GM18505 (cell line): ENCODE results near the gene DCXR.

Experiments
- ATAC-seq: cut with Tn5 transposase; IDR thresholded peaks from one replicate; pipeline ENCODE4 v1.9.1; 2021; ENCODE audit not compliant: unreplicated experiment
- POLR2A ChIP-seq: IDR thresholded peaks from 4 replicates; pipeline ENCODE4 v1.6.1; 2011; ENCODE audit warnings: borderline replicate concordance; ENCODE audit not compliant: insufficient read depth, insufficient read length; ENCODE audit errors: extremely low read depth

Gene DCXR

DNA sequence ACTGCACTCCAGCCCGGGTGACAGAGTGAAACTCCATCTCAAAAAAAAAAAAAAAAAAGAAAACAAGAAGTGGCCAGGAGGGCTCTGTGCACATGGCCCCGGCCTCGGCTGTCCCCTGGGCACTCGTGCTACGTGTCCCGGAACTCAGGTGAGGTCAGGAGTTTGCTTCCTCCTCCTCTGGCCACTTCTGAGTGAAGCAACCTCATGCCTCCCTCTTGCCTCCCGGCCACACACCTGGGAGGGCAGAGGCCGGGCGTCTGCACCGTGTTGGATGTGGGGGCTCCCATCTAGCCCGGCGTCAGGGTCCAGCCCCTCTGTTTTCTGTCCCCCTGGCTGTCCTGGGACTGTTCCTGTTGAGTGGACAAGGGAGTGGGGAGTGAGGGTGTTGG, 37.9 kb downstream of the DCXR start:
- TF ChIP-seq POLR2A, result no peak
- ATAC-seq, result no peak

DNA sequence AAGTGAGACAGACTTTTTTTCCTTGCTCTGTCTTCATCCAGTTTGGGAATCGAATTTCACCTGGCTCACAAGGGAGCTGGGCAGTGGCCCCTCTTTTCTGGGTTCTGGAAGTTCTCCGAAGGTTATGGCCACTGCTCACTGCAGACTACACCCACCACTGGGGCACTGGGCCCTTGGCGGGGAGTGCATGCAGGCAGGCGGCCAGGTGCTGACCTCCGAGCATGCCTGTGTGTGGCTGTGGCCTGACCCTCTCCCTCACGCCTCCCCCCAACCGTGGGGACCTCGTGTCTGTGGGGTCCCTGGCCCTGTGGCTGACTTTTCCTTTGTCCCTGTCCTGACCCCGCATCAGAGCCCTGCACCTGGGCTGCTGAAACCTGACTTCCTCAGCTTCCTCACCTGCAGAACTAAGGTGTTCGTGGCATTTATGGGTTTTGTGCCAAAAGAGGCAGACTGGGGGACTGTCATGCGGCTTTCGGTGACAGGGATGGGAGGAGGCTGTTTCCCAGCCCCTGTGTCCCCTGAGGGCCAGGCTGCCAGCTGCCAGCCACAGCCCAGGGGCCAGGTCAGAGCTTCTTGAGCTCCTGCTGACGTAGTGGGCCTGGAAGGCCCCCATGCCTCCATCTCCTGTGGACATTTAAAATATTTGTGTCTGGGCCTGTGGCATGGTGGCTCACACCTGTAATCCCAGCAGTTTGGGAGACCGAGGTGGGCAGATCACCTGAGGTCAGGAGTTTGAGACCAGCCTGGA, 38.6 kb downstream of the DCXR start:
- no peak for TF ChIP-seq POLR2A
- no peak for ATAC-seq

GRCh38 chr17:81998212-81998611, 39.3 kb downstream of the DCXR start:
- ATAC-seq, result no peak
- TF ChIP-seq POLR2A, result no peak

- no peak for TF ChIP-seq POLR2A
- no peak for ATAC-seq
These were observed 40.6 kb downstream of the DCXR start for GRCh38 chr17:81996757-81997441.

DNA sequence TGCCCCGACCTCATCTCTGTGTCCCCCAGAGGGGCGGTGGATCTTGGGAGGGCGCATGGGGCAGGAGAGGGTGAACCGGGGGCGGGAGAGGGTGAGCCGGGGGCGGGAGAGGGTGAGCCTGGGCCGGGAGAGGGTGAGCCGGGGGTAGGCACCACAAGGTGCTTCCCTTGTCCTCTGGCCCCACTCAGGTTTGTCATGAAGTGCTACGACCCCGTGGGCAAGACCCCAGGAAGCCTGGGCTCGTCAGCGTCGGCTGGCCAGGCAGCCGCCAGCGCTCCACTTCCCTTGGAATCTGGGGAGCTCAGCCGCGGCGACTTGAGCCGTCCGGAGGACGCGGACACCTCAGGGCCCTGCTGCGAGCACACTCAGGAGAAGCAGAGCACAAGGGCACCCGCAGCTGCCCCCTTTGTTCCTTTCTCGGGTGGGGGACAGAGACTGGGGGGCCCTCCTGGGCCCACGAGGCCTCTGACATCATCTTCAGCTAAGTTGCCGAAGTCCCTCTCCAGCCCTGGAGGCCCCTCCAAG, 41.2 kb downstream of the DCXR start:
- no peak for TF ChIP-seq POLR2A
- ATAC-seq, result no peak

DNA sequence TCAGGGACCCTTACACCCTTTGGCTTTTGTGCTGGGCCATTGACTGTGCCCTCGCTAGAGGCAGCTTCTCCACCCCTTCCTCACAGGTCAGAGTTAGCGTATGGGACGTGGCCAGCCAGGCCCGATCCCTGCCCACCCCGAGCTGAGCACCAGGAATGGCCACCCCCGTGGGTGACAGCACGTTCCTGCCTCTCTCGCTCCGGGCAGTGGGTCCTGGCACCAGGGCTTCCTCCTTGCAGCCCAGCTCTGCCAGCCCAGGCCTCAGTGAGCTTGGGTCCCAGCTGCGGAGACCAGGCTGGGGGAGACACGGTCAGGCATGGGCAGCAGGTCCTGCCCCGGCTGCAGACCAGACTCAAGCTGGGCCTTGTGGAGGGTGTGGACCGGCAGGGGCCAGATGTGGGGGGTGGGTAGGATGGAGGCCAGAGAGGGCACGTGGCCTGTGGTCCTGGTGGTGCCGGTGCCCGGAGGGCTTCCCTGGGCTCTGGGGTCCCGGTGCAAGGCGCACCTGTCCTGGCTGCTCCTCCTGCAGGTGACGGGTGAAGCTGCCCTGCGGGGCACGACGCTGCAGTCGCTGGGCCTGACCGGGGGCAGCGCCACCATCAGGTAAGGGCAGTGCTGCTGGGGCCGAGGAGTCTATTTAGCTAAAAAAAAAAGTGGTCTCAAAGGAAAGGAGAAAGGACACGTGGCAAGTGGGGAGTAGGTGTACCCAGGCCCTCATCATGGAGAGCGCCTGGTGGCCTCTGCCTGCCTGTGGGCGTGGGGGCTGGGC, 41.9 kb downstream of the DCXR start:
- TF ChIP-seq POLR2A, result no peak
- ATAC-seq, result no peak

- ATAC-seq, result no peak
- no peak for TF ChIP-seq POLR2A
These were observed 42.7 kb downstream of the DCXR start for GRCh38 chr17:81994593-81995462.

GRCh38 chr17:81993729-81994592, 43.5 kb downstream of the DCXR start:
- TF ChIP-seq POLR2A, result no peak
- ATAC-seq, result no peak

GRCh38 chr17:81992306-81993102, 45.0 kb downstream of the DCXR start:
- TF ChIP-seq POLR2A, result no peak
- ATAC-seq, result no peak

GRCh38 chr17:81991684-81992305, 45.7 kb downstream of the DCXR start:
- TF ChIP-seq POLR2A, result no peak
- ATAC-seq, result no peak

DNA sequence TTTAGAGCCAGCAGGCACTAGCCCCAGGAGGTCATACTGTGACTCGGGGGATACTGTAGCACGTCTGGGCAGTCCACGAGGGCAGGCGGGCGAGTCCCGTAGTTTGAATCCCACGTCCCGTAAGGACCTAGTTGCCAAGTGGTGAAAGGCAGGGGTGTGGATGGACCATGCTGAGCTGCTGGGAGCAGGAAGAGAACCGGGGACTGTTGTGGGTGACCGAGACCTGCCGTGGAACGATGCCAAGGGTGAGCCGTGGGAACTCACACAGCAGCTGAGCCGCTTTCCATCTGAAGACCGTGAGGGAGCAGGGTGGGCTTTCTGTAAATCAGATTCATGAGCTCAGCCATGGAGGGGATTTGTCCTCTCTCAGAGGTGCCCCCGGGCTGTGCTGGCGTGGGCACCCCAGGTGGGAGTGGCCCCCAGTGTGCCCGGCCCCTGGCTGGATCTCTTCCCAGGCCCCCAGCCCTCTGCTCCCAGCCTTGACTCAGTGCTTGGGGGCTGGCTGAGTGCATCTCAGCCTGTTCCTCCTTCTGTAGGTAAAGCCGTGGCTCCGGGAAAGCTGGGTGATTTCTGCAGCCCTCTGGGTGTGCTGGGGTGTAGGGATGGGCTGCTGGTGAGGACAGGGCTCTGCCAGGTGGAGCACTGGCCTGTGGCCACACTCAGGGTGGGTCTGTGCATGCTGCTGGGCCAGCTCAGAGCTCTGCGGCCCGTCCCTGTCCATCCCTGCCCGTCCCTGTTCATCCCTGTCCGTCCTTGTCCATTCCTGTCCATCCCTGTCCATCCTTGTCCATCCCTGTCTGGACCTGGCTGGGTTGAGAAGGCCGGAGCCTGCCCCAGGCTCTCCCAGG, 46.4 kb downstream of the DCXR start:
- no peak for TF ChIP-seq POLR2A
- no peak for ATAC-seq
